Measurements from ENCODE around the gene SC5D. TPM values are rescaled to one million over a fixed set of nuclear protein-coding genes. Genes with fewer than 3 reads are reported as not detected.

Gene SC5D
- total RNA-seq, 1 donor: 63.7 TPM

DNA sequence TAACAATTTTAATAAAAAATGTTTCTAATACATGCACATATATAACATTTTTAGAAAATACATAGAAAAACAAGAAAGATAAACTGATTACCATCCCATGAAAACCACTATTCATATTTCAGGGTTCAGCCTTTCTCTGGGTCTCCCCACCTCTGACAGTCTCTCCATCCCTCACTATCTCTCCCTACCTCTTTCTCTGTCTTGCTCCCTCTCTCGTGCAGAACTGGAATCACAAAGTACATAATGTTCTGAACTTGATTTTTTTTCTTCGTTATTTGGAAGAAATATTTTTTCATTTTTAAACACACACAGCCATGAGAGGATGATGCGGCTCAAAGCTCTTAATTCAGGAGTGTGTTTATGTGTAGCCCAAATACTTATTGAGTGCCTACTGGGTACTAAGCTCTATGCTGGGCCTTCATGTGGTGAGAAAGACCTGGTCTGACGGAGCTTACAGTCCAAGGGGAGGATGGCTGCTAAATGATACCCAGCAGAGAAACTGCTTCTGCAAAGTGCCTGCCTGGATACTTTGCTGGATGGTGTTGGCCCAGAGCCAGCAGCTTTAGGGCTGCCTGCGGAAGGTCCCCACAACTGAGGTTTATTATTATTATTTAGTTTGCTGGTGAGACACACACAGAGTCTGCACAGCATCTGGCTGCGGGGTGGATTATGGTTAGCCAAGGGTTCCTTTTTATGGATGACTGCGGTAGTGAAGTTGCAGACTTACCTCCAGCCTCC is 42.6 kb downstream of the SC5D start:
- Histone ChIP-seq H3K4me3 (ENCODE audit: insufficient read depth, low read length) (no peak overlapping the region), H3K4me2 (ENCODE audit: insufficient read depth, low read length) (no peak overlapping the region), H3K27ac (ENCODE audit: low read depth, low read length) (no peak overlapping the region), H3K9me3 (ENCODE audit: low read depth, low read length) (no peaks in the 10 kb centered on the region), H3K27me3 (ENCODE audit: insufficient read depth, low read length) (peaks cover 37% of the 10 kb centered on the region), H3K79me2 (ENCODE audit: insufficient read depth, low read length) (no peaks in the 10 kb centered on the region), H2AFZ (ENCODE audit: low read length) (no peak overlapping the region), H4K20me1 (ENCODE audit: insufficient read depth, low read length) (no peaks in the 10 kb centered on the region), H3K4me1 (ENCODE audit: insufficient read depth, low read length) (no peaks in the 10 kb centered on the region), H3K36me3 (ENCODE audit: insufficient read depth, low read length) (no peaks in the 10 kb centered on the region)
- no peak for DNase-seq (ENCODE audit: insufficient read length, low spot score, missing footprints)
- no peak for TF ChIP-seq CTCF (IDR thresholded peaks at IDR 0.05; ENCODE audit: extremely low read depth, low read depth, low read length)

GRCh38 chr11:121336279-121336937 is 43.8 kb downstream of the SC5D start:
- Histone ChIP-seq H3K4me2 (ENCODE audit: insufficient read depth, low read length) (no peak overlapping the region), H2AFZ (ENCODE audit: low read length) (no peak overlapping the region), H3K36me3 (ENCODE audit: insufficient read depth, low read length) (no peaks in the 10 kb centered on the region), H4K20me1 (ENCODE audit: insufficient read depth, low read length) (no peaks in the 10 kb centered on the region), H3K9me3 (ENCODE audit: low read depth, low read length) (no peaks in the 10 kb centered on the region), H3K79me2 (ENCODE audit: insufficient read depth, low read length) (no peaks in the 10 kb centered on the region), H3K4me3 (ENCODE audit: insufficient read depth, low read length) (no peak overlapping the region), H3K4me1 (ENCODE audit: insufficient read depth, low read length) (no peaks in the 10 kb centered on the region), H3K27ac (ENCODE audit: low read depth, low read length) (no peak overlapping the region), H3K27me3 (ENCODE audit: insufficient read depth, low read length) (peaks cover 39% of the 10 kb centered on the region)
- no peak for TF ChIP-seq CTCF (IDR thresholded peaks at IDR 0.05; ENCODE audit: extremely low read depth, low read depth, low read length)
- no peak for DNase-seq (ENCODE audit: insufficient read length, low spot score, missing footprints)

GRCh38 chr11:121337078-121337477 is 44.5 kb downstream of the SC5D start:
- Histone ChIP-seq H3K36me3 (ENCODE audit: insufficient read depth, low read length) (no peaks in the 10 kb centered on the region), H3K9me3 (ENCODE audit: low read depth, low read length) (no peaks in the 10 kb centered on the region), H3K4me2 (ENCODE audit: insufficient read depth, low read length) (no peak overlapping the region), H3K27ac (ENCODE audit: low read depth, low read length) (no peak overlapping the region), H4K20me1 (ENCODE audit: insufficient read depth, low read length) (no peaks in the 10 kb centered on the region), H2AFZ (ENCODE audit: low read length) (no peak overlapping the region), H3K4me3 (ENCODE audit: insufficient read depth, low read length) (no peak overlapping the region), H3K4me1 (ENCODE audit: insufficient read depth, low read length) (no peaks in the 10 kb centered on the region), H3K27me3 (ENCODE audit: insufficient read depth, low read length) (peaks cover 39% of the 10 kb centered on the region), H3K79me2 (ENCODE audit: insufficient read depth, low read length) (no peaks in the 10 kb centered on the region)
- no peak for DNase-seq (ENCODE audit: insufficient read length, low spot score, missing footprints)
- TF ChIP-seq CTCF (IDR thresholded peaks at IDR 0.05; ENCODE audit: extremely low read depth, low read depth, low read length): no peak

DNA sequence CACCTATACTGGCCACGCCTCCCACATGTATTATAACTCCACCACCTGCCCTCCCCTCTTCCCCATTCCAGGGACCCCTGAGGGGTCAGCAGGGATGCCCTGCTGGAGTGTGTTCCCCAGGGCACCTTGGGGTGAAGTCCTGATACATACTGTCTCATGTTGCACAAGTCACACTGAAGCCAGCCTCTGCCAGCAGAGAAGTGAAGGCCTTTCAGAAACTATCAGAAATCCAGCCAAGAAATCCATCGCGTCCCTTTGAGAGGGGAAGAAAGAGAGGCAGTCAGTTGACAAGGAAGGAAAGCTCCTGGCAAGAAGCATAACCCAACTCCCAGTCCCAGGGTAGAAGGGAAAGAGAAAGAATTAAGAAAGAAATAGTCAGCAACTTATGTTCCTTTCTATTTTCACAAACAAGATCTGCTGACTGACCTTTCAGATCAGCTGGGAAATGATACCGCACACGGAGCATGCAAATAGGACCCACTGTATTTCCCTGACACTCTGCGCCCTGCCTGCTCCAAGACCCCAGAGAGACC is 45.2 kb downstream of the SC5D start:
- Histone ChIP-seq H3K27me3 (ENCODE audit: insufficient read depth, low read length) (peaks cover 39% of the 10 kb centered on the region), H3K9me3 (ENCODE audit: low read depth, low read length) (no peaks in the 10 kb centered on the region), H2AFZ (ENCODE audit: low read length) (no peak overlapping the region), H3K27ac (ENCODE audit: low read depth, low read length) (no peak overlapping the region), H3K4me3 (ENCODE audit: insufficient read depth, low read length) (no peak overlapping the region), H3K79me2 (ENCODE audit: insufficient read depth, low read length) (no peaks in the 10 kb centered on the region), H3K36me3 (ENCODE audit: insufficient read depth, low read length) (no peaks in the 10 kb centered on the region), H3K4me2 (ENCODE audit: insufficient read depth, low read length) (no peak overlapping the region), H3K4me1 (ENCODE audit: insufficient read depth, low read length) (no peaks in the 10 kb centered on the region), H4K20me1 (ENCODE audit: insufficient read depth, low read length) (no peaks in the 10 kb centered on the region)
- DNase-seq (ENCODE audit: insufficient read length, low spot score, missing footprints): no peak
- no peak for TF ChIP-seq CTCF (IDR thresholded peaks at IDR 0.05; ENCODE audit: extremely low read depth, low read depth, low read length)
